GM12878 (cell line): ENCODE data around the gene DNAJC6. TPM values are rescaled to one million over a fixed set of nuclear protein-coding genes. Genes with fewer than 3 reads are reported as not detected.
A peak's percentile ranks its signal among the peaks of the same experiment; 100 is the strongest.

Experiments used
- BCL11A ChIP-seq: IDR thresholded peaks from 2 replicates; pipeline ENCODE4 v1.6.1; 2011; ENCODE audit warnings: low read depth, low read length
- CBX5 ChIP-seq: sonication (generic); IDR thresholded peaks from 2 replicates; pipeline ENCODE4 v1.6.1; 2016; ENCODE audit warnings: low read depth, moderate library complexity, mild to moderate bottlenecking, inconsistent platforms
- DPF2 ChIP-seq: fragments of 450-650 bp; IDR thresholded peaks from 2 replicates; pipeline ENCODE4 v1.6.1; 2017; ENCODE audit warnings: mild to moderate bottlenecking
- HDAC6 ChIP-seq: fragments of 200-600 bp; sonication (generic); IDR thresholded peaks from one replicate; pipeline ENCODE4 v1.8.0; 2017; ENCODE audit warnings: antibody characterized with exemption; ENCODE audit not compliant: unreplicated experiment
- IKZF1 ChIP-seq: fragments of 450-650 bp; conservative IDR thresholded peaks from 2 replicates; pipeline ENCODE4 v1.6.1; 2017; ENCODE audit warnings: antibody characterized with exemption, mild to moderate bottlenecking
- JUNB ChIP-seq: IDR thresholded peaks from 2 replicates; pipeline ENCODE4 v1.6.1; 2016; ENCODE audit warnings: antibody characterized with exemption, mild to moderate bottlenecking
- MEF2B ChIP-seq: fragments of 450-650 bp; IDR thresholded peaks from 2 replicates; pipeline ENCODE4 v1.6.1; 2018; ENCODE audit warnings: mild to moderate bottlenecking, moderate library complexity; ENCODE audit not compliant: partially characterized antibody, poor library complexity, severe bottlenecking
- MTA2 ChIP-seq: fragments of 450-650 bp; IDR thresholded peaks from 2 replicates; pipeline ENCODE4 v1.6.1; 2016; ENCODE audit warnings: low read depth, mild to moderate bottlenecking, moderate library complexity
- NRF1 ChIP-seq: conservative IDR thresholded peaks from 2 replicates; pipeline ENCODE4 v1.6.1; 2011; ENCODE audit warnings: mild to moderate bottlenecking, low read depth, low read length, improper control_type of control experiment
- PML ChIP-seq: IDR thresholded peaks from 2 replicates; pipeline ENCODE4 v1.6.1; 2012; ENCODE audit warnings: low read length, inconsistent platforms
- SMC3 ChIP-seq: IDR thresholded peaks from 2 replicates; pipeline ENCODE4 v1.6.1; 2011; ENCODE audit warnings: low read length, improper control_type of control experiment, borderline replicate concordance
- SREBF1 ChIP-seq: IDR thresholded peaks from 2 replicates; pipeline ENCODE4 v1.6.1; 2012; ENCODE audit warnings: mild to moderate bottlenecking, low read length
- TAF1 ChIP-seq: IDR thresholded peaks from 2 replicates; pipeline ENCODE4 v1.6.1; 2011; ENCODE audit warnings: mild to moderate bottlenecking, low read depth, low read length, borderline replicate concordance
- ZNF207 ChIP-seq: fragments of 450-650 bp; IDR thresholded peaks from 2 replicates; pipeline ENCODE4 v1.6.1; 2014; ENCODE audit warnings: antibody characterized with exemption, mild to moderate bottlenecking, borderline replicate concordance
- polyA plus RNA-seq, 11 experiments: library from polyadenylated mRNA; depleted of rRNA in 4 of 11; unstranded in 6 of 11; stranded (reverse) in 5 of 11; fragments of >200 nt; fragmentation: Nextera tagmentation in 4 of 11; fragmentation: Illumina TruSeq in 1 of 11; extraction: Ambion mirVana in 4 of 11; extraction: Trizol in 1 of 11; gene quantifications; 1 replicate in 1 of 11; 2 replicates in 10 of 11; pipeline versions ENCODE4 v1.2.1 to v1.2.3, GENCODE V29; 2011 to 2016; ENCODE audit warnings: inconsistent platforms in 2 of 11, missing spikeins in 2 of 11, low read depth in 1 of 11
- total RNA-seq, 4 experiments: library from RNA; depleted of rRNA in 3 of 4; stranded (reverse); fragments of >200 nt in 3 of 4; fragmentation: Illumina TruSeq in 1 of 4; extraction: Trizol in 1 of 4; gene quantifications; 2 replicates each; pipeline versions ENCODE4 v1.2.1 to v1.2.3, GENCODE V29; 2013 to 2021
- TF ChIP-seq, protein P1 (sequence below): fragments of 450-650 bp; IDR thresholded peaks from 2 replicates; pipeline ENCODE4 v1.6.1; 2017; ENCODE audit warnings: borderline replicate concordance
- TF ChIP-seq, protein P2 (sequence below): fragments of 450-650 bp; formaldehyde crosslinking; IDR thresholded peaks from 2 replicates; pipeline ENCODE4 v1.4.0; 2020; ENCODE audit warnings: mild to moderate bottlenecking, moderate library complexity

The DNAJC6 gene
- total and polyA plus RNA-seq, 10 of the 15 experiments (the other 5 are each of a cell fraction or from before 2014, with no cell fraction given), result 0.08 to 4.3 (median 2.7) TPM

DNA sequence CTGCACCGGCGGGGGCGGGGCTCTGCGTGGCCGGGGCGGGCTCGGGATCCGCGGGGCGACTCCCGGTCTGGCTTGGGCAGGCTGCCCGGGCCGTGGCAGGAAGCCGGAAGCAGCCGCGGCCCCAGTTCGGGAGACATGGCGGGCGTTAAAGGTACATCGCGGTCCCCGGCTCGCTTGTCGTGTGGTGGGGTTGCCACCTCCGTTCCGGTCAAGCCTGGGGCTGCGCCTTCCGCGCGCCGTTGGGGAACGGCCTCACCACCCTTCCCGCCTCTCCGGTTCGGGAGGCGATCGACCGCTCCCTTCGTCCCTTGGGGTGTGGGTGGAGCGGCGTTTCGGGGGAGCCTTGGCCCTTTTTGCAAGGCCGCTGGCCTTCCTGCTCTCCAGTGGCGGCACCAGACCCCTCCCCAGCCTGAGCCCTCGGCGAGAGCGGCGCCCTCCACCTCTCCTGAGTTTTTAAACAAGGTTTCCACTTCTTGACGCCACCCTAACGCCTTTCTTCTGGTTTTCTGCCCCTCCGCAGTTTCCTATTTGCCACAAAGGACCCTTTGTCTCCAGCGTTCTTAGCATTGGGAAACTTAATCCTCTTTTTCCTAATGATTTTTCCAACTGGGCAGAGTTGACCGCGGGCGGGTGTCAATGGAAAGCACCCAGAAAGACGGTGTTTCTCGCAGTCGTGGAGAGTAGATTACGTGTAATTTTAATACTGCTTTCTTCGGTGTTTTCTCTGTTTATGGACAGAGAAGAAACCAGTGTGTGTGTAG lies 111.4 kb downstream of the DNAJC6 start, which contains the start of the genes LEPR and LEPROT (continued):
- no peak for TF ChIP-seq MEF2B
- TF ChIP-seq TAF1, result peak; percentile 46; the same call in 1 of the 2 replicates
- no peak for TF ChIP-seq JUNB
- no peak for TF ChIP-seq SMC3
- TF ChIP-seq CBX5, result 0 out of 2 replicates have a peak, but pooled peaks have one; percentile 18
- TF ChIP-seq, protein P1, sequence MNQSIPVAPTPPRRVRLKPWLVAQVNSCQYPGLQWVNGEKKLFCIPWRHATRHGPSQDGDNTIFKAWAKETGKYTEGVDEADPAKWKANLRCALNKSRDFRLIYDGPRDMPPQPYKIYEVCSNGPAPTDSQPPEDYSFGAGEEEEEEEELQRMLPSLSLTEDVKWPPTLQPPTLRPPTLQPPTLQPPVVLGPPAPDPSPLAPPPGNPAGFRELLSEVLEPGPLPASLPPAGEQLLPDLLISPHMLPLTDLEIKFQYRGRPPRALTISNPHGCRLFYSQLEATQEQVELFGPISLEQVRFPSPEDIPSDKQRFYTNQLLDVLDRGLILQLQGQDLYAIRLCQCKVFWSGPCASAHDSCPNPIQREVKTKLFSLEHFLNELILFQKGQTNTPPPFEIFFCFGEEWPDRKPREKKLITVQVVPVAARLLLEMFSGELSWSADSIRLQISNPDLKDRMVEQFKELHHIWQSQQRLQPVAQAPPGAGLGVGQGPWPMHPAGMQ, result no peak
- TF ChIP-seq, protein P2, sequence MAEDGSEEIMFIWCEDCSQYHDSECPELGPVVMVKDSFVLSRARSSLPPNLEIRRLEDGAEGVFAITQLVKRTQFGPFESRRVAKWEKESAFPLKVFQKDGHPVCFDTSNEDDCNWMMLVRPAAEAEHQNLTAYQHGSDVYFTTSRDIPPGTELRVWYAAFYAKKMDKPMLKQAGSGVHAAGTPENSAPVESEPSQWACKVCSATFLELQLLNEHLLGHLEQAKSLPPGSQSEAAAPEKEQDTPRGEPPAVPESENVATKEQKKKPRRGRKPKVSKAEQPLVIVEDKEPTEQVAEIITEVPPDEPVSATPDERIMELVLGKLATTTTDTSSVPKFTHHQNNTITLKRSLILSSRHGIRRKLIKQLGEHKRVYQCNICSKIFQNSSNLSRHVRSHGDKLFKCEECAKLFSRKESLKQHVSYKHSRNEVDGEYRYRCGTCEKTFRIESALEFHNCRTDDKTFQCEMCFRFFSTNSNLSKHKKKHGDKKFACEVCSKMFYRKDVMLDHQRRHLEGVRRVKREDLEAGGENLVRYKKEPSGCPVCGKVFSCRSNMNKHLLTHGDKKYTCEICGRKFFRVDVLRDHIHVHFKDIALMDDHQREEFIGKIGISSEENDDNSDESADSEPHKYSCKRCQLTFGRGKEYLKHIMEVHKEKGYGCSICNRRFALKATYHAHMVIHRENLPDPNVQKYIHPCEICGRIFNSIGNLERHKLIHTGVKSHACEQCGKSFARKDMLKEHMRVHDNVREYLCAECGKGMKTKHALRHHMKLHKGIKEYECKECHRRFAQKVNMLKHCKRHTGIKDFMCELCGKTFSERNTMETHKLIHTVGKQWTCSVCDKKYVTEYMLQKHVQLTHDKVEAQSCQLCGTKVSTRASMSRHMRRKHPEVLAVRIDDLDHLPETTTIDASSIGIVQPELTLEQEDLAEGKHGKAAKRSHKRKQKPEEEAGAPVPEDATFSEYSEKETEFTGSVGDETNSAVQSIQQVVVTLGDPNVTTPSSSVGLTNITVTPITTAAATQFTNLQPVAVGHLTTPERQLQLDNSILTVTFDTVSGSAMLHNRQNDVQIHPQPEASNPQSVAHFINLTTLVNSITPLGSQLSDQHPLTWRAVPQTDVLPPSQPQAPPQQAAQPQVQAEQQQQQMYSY (CRISPR knock-in tag), result no peak
- TF ChIP-seq DPF2, result peak; percentile 79; the same call in 1 of the 2 replicates
- no peak for TF ChIP-seq NRF1
- TF ChIP-seq MTA2, result no peak
- TF ChIP-seq PML, result 0 out of 2 replicates have a peak, but pooled peaks have one; percentile 60
- TF ChIP-seq ZNF207, result 0 out of 2 replicates have a peak, but pooled peaks have one; percentile 72
- TF ChIP-seq HDAC6, result peak; percentile 43
- no peak for TF ChIP-seq BCL11A
- no peak for TF ChIP-seq SREBF1
- TF ChIP-seq IKZF1, result peak; percentile 85
